PC-3 (cell line): ENCODE measurements around the gene ZFYVE19.
A peak's percentile ranks its signal among the peaks of the same experiment; 100 is the strongest.

ENCODE experiments used
- CTCF ChIP-seq: fragments of 300-600 bp; sonication (generic); conservative IDR thresholded peaks from 2 replicates; pipeline ENCODE4 v1.5.1; 2017; ENCODE audit warnings: antibody characterized with exemption, low read depth, mild to moderate bottlenecking, low read length
- EZH2 ChIP-seq: fragments of 300-600 bp; sonication (generic); IDR thresholded peaks from one replicate; pipeline ENCODE4 v1.6.1; 2017; ENCODE audit warnings: antibody characterized with exemption, mild to moderate bottlenecking, low read length; ENCODE audit not compliant: unreplicated experiment
- EZH2phosphoT487 ChIP-seq: fragments of 300-600 bp; sonication (generic); IDR thresholded peaks from 2 replicates; pipeline ENCODE4 v1.6.1; 2018; ENCODE audit warnings: mild to moderate bottlenecking, antibody characterized with exemption, low read length, borderline replicate concordance

DNA sequence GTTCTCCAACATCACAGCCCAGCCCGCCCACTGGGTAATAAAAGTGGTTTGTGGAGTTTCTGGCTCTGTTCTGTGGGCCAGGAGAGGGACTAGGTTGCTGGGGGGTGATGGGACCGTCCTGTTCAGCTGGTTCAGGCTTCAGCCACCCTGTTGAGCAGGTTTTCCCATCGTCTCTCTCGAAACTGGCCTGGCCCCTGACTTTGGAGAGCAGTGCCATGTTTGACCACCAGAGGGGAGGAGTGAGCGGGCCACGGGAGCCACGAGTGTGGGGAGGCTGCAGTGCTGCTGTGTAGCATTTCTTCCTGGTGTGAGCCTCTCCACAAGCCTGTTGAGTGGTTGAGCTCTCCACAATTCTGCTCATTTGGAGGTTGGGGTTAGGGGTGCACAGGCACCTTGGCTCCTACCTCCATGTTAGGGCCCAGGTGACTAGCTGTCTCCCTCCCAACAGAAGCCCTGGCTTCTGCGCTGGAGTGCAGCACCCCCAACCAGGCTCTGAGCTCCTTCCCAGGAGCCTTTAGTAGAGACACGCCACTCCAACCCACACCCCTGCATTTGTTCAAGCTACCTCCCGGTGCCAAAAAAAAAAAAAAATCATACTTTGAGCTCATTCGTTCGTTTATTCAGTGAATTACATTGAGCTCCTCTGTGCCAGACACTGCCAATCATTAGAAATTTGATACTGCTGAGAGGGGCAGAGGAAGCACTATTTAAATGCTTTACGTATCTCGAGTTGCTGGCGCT, 50.9 kb downstream of the ZFYVE19 start:
- peak; percentile 96 for TF ChIP-seq CTCF
- TF ChIP-seq EZH2phosphoT487 = no peak
- TF ChIP-seq EZH2 = no peak
